ENCODE measurements around the gene IFITM10. TPM values are rescaled to one million over a fixed set of nuclear protein-coding genes. Genes with fewer than 3 reads are reported as not detected.

IFITM10 gene
- total and polyA plus RNA-seq, 2 donors (not counting 1 experiment from before 2014, with no cell fraction given), result 0.09 to 1.7 TPM

Other genes with a start within 250 kb of the IFITM10 start
- gene DUSP8, start 178.3 kb downstream of the IFITM10 start, total RNA-seq, result 4.3 and 5.2 TPM in 2 replicates
- 7.2 and 24.0 TPM in 2 replicates for gene DUSP8, start 178.3 kb downstream of the IFITM10 start, polyA plus RNA-seq
- not detected in 2 replicates for gene KRTAP5-1, start 165.3 kb downstream of the IFITM10 start, total RNA-seq
- not detected in 2 replicates for gene KRTAP5-1, start 165.3 kb downstream of the IFITM10 start, polyA plus RNA-seq
- not detected in 2 replicates for gene KRTAP5-2, start 152.3 kb downstream of the IFITM10 start, total RNA-seq
- gene KRTAP5-2, start 152.3 kb downstream of the IFITM10 start, polyA plus RNA-seq, result 0.36 TPM in 1 of 2 replicates, not detected in the other
- not detected in 2 replicates for gene KRTAP5-3, start 142.1 kb downstream of the IFITM10 start, total RNA-seq
- not detected in 2 replicates for gene KRTAP5-3, start 142.1 kb downstream of the IFITM10 start, polyA plus RNA-seq
- not detected in 2 replicates for gene KRTAP5-4, start 128.5 kb downstream of the IFITM10 start, total RNA-seq
- gene KRTAP5-4, start 128.5 kb downstream of the IFITM10 start, polyA plus RNA-seq, result not detected in 2 replicates
- gene KRTAP5-5, start 120.8 kb downstream of the IFITM10 start, total RNA-seq, result not detected in 2 replicates
- not detected in 2 replicates for gene KRTAP5-5, start 120.8 kb downstream of the IFITM10 start, polyA plus RNA-seq
- gene KRTAP5-6, start 53.4 kb downstream of the IFITM10 start, total RNA-seq, result not detected in 2 replicates
- gene KRTAP5-6, start 53.4 kb downstream of the IFITM10 start, polyA plus RNA-seq, result not detected in 2 replicates
- 80.4 and 83.5 TPM in 2 replicates for gene CTSD, start 13.3 kb upstream of the IFITM10 start, total RNA-seq
- 33.5 and 42.2 TPM in 2 replicates for gene CTSD, start 13.3 kb upstream of the IFITM10 start, polyA plus RNA-seq
- gene SYT8, start 84.4 kb upstream of the IFITM10 start, total RNA-seq, result not detected in 2 replicates
- gene SYT8, start 84.4 kb upstream of the IFITM10 start, polyA plus RNA-seq, result not detected in 2 replicates
- 1.6 and 2.9 TPM in 2 replicates for gene TNNI2, start 88.4 kb upstream of the IFITM10 start, total RNA-seq
- gene TNNI2, start 88.4 kb upstream of the IFITM10 start, polyA plus RNA-seq, result 12.9 and 28.6 TPM in 2 replicates
- gene LSP1, start 102.5 kb upstream of the IFITM10 start, total RNA-seq, result 445 and 446 TPM in 2 replicates
- gene LSP1, start 102.5 kb upstream of the IFITM10 start, polyA plus RNA-seq, result 184 and 249 TPM in 2 replicates
- not detected in 2 replicates for gene PRR33, start 141.3 kb upstream of the IFITM10 start, total RNA-seq
- not detected in 2 replicates for gene PRR33, start 141.3 kb upstream of the IFITM10 start, polyA plus RNA-seq
- 9.9 and 10.0 TPM in 2 replicates for gene TNNT3, start 169.1 kb upstream of the IFITM10 start, total RNA-seq
- gene TNNT3, start 169.1 kb upstream of the IFITM10 start, polyA plus RNA-seq, result 2.5 and 13.8 TPM in 2 replicates
- 44.7 and 47.8 TPM in 2 replicates for gene MRPL23, start 196.7 kb upstream of the IFITM10 start, total RNA-seq
- gene MRPL23, start 196.7 kb upstream of the IFITM10 start, polyA plus RNA-seq, result 63.2 and 64.8 TPM in 2 replicates
- gene H19, start 247.2 kb upstream of the IFITM10 start, total RNA-seq, result not detected in 2 replicates
- gene H19, start 247.2 kb upstream of the IFITM10 start, polyA plus RNA-seq, result not detected in 2 replicates

All from B cell (primary cell).